ENCODE measurements around the gene CSTF1.

CSTF1 gene

GRCh38 chr20:56420940-56421688 lies 28.7 kb downstream of the CSTF1 start:
- TF ChIP-seq EZH2phosphoT487 (IDR thresholded peaks at IDR 0.05; ENCODE audit: low read depth), result no peak
- no peak for TF ChIP-seq CTCF (IDR thresholded peaks at IDR 0.05; ENCODE audit: low read depth, low read length)
- no peaks in the 10 kb centered on the region for H3K27me3 ChIP-seq (ENCODE audit: low read depth, low read length)
- no peak overlapping the region for H3K4me3 ChIP-seq (ENCODE audit: low read length)
- no peak overlapping the region for H3K4me2 ChIP-seq (ENCODE audit: low read length)
- peaks cover 26% of the 10 kb centered on the region for H3K36me3 ChIP-seq (replicated peaks; ENCODE audit: low read depth, low read length)
- H4K20me1 ChIP-seq (ENCODE audit: insufficient read depth, low read length), result no peaks in the 10 kb centered on the region
- H3K9ac ChIP-seq (ENCODE audit: low read length), result no peak overlapping the region
- no peak overlapping the region for H2AFZ ChIP-seq (ENCODE audit: low read depth, low read length)
- H3K79me2 ChIP-seq (ENCODE audit: low read length), result no peaks in the 10 kb centered on the region
- H3K4me1 ChIP-seq (ENCODE audit: low read length), result peaks cover 10% of the 10 kb centered on the region
- no peak overlapping the region for H3K27ac ChIP-seq (ENCODE audit: low read length)
- no peaks in the 10 kb centered on the region for H3K9me3 ChIP-seq (ENCODE audit: insufficient read depth, low read length)

- no peak overlapping the region for H3K27ac ChIP-seq (ENCODE audit: low read length)
- TF ChIP-seq EZH2phosphoT487 (IDR thresholded peaks at IDR 0.05; ENCODE audit: low read depth) (no peak), CTCF (IDR thresholded peaks at IDR 0.05; ENCODE audit: low read depth, low read length) (no peak)
- no peak overlapping the region for H2AFZ ChIP-seq (ENCODE audit: low read depth, low read length)
- H3K4me1 ChIP-seq (ENCODE audit: low read length), result peaks cover 10% of the 10 kb centered on the region
- H3K79me2 ChIP-seq (ENCODE audit: low read length), result no peaks in the 10 kb centered on the region
- no peak overlapping the region for H3K4me2 ChIP-seq (ENCODE audit: low read length)
- no peaks in the 10 kb centered on the region for H4K20me1 ChIP-seq (ENCODE audit: insufficient read depth, low read length)
- no peaks in the 10 kb centered on the region for H3K9me3 ChIP-seq (ENCODE audit: insufficient read depth, low read length)
- peaks cover 24% of the 10 kb centered on the region for H3K36me3 ChIP-seq (replicated peaks; ENCODE audit: low read depth, low read length)
- no peak overlapping the region for H3K9ac ChIP-seq (ENCODE audit: low read length)
- H3K27me3 ChIP-seq (ENCODE audit: low read depth, low read length), result no peaks in the 10 kb centered on the region
- no peak overlapping the region for H3K4me3 ChIP-seq (ENCODE audit: low read length)
Measured at GRCh38 chr20:56422076-56422823, 29.8 kb downstream of the CSTF1 start.

GRCh38 chr20:56422824-56423189 lies 30.4 kb downstream of the CSTF1 start:
- Histone ChIP-seq H4K20me1 (ENCODE audit: insufficient read depth, low read length) (no peaks in the 10 kb centered on the region), H3K9ac (ENCODE audit: low read length) (no peak overlapping the region), H3K27me3 (ENCODE audit: low read depth, low read length) (no peaks in the 10 kb centered on the region), H2AFZ (ENCODE audit: low read depth, low read length) (no peak overlapping the region), H3K79me2 (ENCODE audit: low read length) (no peaks in the 10 kb centered on the region), H3K4me2 (ENCODE audit: low read length) (no peak overlapping the region), H3K4me1 (ENCODE audit: low read length) (peaks cover 10% of the 10 kb centered on the region), H3K9me3 (ENCODE audit: insufficient read depth, low read length) (no peaks in the 10 kb centered on the region), H3K4me3 (ENCODE audit: low read length) (no peak overlapping the region), H3K36me3 (replicated peaks; ENCODE audit: low read depth, low read length) (peaks cover 19% of the 10 kb centered on the region), H3K27ac (ENCODE audit: low read length) (no peak overlapping the region)
- TF ChIP-seq CTCF (IDR thresholded peaks at IDR 0.05; ENCODE audit: low read depth, low read length) (no peak), EZH2phosphoT487 (IDR thresholded peaks at IDR 0.05; ENCODE audit: low read depth) (no peak)

GRCh38 chr20:56423211-56423610 lies 30.8 kb downstream of the CSTF1 start:
- Histone ChIP-seq H3K27ac (ENCODE audit: low read length) (no peak overlapping the region), H4K20me1 (ENCODE audit: insufficient read depth, low read length) (no peaks in the 10 kb centered on the region), H3K36me3 (replicated peaks; ENCODE audit: low read depth, low read length) (peaks cover 15% of the 10 kb centered on the region), H3K4me2 (ENCODE audit: low read length) (no peak overlapping the region), H2AFZ (ENCODE audit: low read depth, low read length) (no peak overlapping the region), H3K4me1 (ENCODE audit: low read length) (peaks cover 10% of the 10 kb centered on the region), H3K4me3 (ENCODE audit: low read length) (no peak overlapping the region), H3K9ac (ENCODE audit: low read length) (no peak overlapping the region), H3K9me3 (ENCODE audit: insufficient read depth, low read length) (no peaks in the 10 kb centered on the region), H3K79me2 (ENCODE audit: low read length) (no peaks in the 10 kb centered on the region), H3K27me3 (ENCODE audit: low read depth, low read length) (no peaks in the 10 kb centered on the region)
- TF ChIP-seq EZH2phosphoT487 (IDR thresholded peaks at IDR 0.05; ENCODE audit: low read depth), result no peak
- no peak for TF ChIP-seq CTCF (IDR thresholded peaks at IDR 0.05; ENCODE audit: low read depth, low read length)

Measured in OCI-LY3 (cell line).